HepG2 (cell line): ENCODE results near the gene PRKCSH. TPM values are rescaled to one million over a fixed set of nuclear protein-coding genes. Genes with fewer than 3 reads are reported as not detected.
"Not testable (repeated sequence)": the region's sequence is repeated elsewhere in the genome, so short reads cannot be mapped to it uniquely, and the experiment has no call there.

Experiments used
- ATAC-seq: fragments of 200-7000 bp; cut with Tn5 transposase; 3 replicates; pipeline ENCODE4 v1.9.1; 2020; ENCODE audit warnings: mild to moderate bottlenecking, moderate library complexity
- BruUV-seq: library from RNA; stranded (reverse); fragments of 400-500 nt; replicated peaks from 2 replicates; lab custom pipeline; 2021; lab: Mats Ljungman, UMichigan
- CTCF ChIA-PET: fragments of 300-600 bp; formaldehyde crosslinking; extraction: SDS; loops from one replicate; lab custom pipeline; 2021; ENCODE audit warnings: low total read pairs, inconsistent platforms, low intra/inter-chr PET ratio; lab: Yijun Ruan, JAX
- POLR2A ChIA-PET: fragments of 350-600 bp; sonication (Branson Sonifier 250); formaldehyde crosslinking; loops from one replicate; lab custom pipeline; 2020; ENCODE audit warnings: antibody characterized with exemption, inconsistent platforms; lab: Yijun Ruan, JAX
- DNase-seq: peaks from one replicate; pipeline ENCODE4 v3.0.0-alpha.2; 2015; ENCODE audit warnings: low spot score
- FAIRE-seq: peaks from 3 replicates; lab custom pipeline; 2011; peaks lifted over from hg19 to GRCh38; lab: Jason Lieb, UNC
- H2AFZ ChIP-seq: one replicate; pipeline ENCODE4 v1.6.1; 2011; ENCODE audit warnings: low read length, inconsistent platforms
- H3K27ac ChIP-seq: fragments of 300-600 bp; 3 replicates; pipeline ENCODE4 v1.8.0; 2011; ENCODE audit warnings: mixed run types, mild to moderate bottlenecking, mixed read lengths, low read length, inconsistent platforms; ENCODE audit not compliant: insufficient read depth; ENCODE audit errors: extremely low read length
- H3K27me3 ChIP-seq, 2 experiments: fragments of 200-600 bp in 1 of 2; 2 replicates in 1 of 2; 3 replicates in 1 of 2; pipeline versions ENCODE4 v1.6.0 to v1.8.0; 2011; ENCODE audit warnings: low read length in 2 of 2, mild to moderate bottlenecking in 2 of 2, moderate library complexity in 2 of 2, inconsistent platforms in 1 of 2; ENCODE audit not compliant: insufficient read depth in 2 of 2, control insufficient read depth in 1 of 2
- H3K36me3 ChIP-seq, 2 experiments: fragments of 200-600 bp in 1 of 2; replicated peaks in 1 of 2; 2 replicates in 1 of 2; 3 replicates in 1 of 2; pipeline versions ENCODE4 v1.5.1 to v1.8.0; 2011; ENCODE audit warnings: low read length in 2 of 2, inconsistent platforms in 1 of 2; ENCODE audit not compliant: insufficient read depth in 2 of 2, control insufficient read depth in 1 of 2
- H3K4me1 ChIP-seq: 2 replicates; pipeline ENCODE4 v1.5.1; 2012; ENCODE audit warnings: low read length, inconsistent platforms; ENCODE audit not compliant: insufficient read depth
- H3K4me2 ChIP-seq: 2 replicates; pipeline ENCODE4 v1.6.0; 2011; ENCODE audit warnings: low read depth, low read length, inconsistent platforms
- H3K4me3 ChIP-seq, 3 experiments: fragments of 200-600 bp in 1 of 3; sonication (generic), shearing (Covaris generic) in 1 of 3; replicated peaks in 1 of 3; 2 replicates each; pipeline ENCODE4 v1.5.1; 2011 to 2016; ENCODE audit warnings: low read length in 3 of 3, inconsistent platforms in 2 of 3, low read depth in 2 of 3, mild to moderate bottlenecking in 2 of 3, control low read depth in 1 of 3, mixed read lengths in 1 of 3; ENCODE audit not compliant: insufficient read depth in 1 of 3
- H3K79me2 ChIP-seq: one replicate; pipeline ENCODE4 v1.6.1; 2011; ENCODE audit warnings: low read length, inconsistent platforms; ENCODE audit not compliant: insufficient read depth
- H3K9ac ChIP-seq: 2 replicates; pipeline ENCODE4 v1.6.0; 2011; ENCODE audit warnings: mild to moderate bottlenecking, low read depth, low read length, inconsistent platforms; ENCODE audit not compliant: insufficient read depth
- H3K9me3 ChIP-seq: 2 replicates; pipeline ENCODE4 v1.5.1; 2012; ENCODE audit warnings: mild to moderate bottlenecking, low read length
- H4K20me1 ChIP-seq: 2 replicates; pipeline ENCODE4 v1.6.0; 2011; ENCODE audit warnings: inconsistent platforms, mild to moderate bottlenecking, low read length, moderate library complexity; ENCODE audit not compliant: insufficient read depth
- ARNT2 ChIP-seq: sonication (generic); formaldehyde crosslinking; IDR thresholded peaks from 2 replicates; pipeline ENCODE4 v1.8.0; 2022; ENCODE audit warnings: mild to moderate bottlenecking, low read depth, missing genetic modification reagents, moderate library complexity
- CAMTA2 ChIP-seq: sonication (generic); formaldehyde crosslinking; IDR thresholded peaks from 2 replicates; pipeline ENCODE4 v1.4.0; 2020; ENCODE audit warnings: mild to moderate bottlenecking, missing genetic modification reagents, borderline replicate concordance
- EED ChIP-seq: sonication (generic); formaldehyde crosslinking; IDR thresholded peaks from 2 replicates; pipeline ENCODE4 v1.5.0; 2020; ENCODE audit warnings: mild to moderate bottlenecking, missing genetic modification reagents
- NAIF1 ChIP-seq: sonication (generic); formaldehyde crosslinking; IDR thresholded peaks from 2 replicates; pipeline ENCODE4 v1.5.0; 2020; ENCODE audit warnings: mild to moderate bottlenecking, missing genetic modification reagents, borderline replicate concordance
- NR2F1 ChIP-seq, 2 experiments: fragments of 450-650 bp in 1 of 2; formaldehyde crosslinking in 1 of 2; IDR thresholded peaks; 2 replicates each; pipeline versions ENCODE4 v1.5.0 to v1.6.1; 2016 to 2020; ENCODE audit warnings: mild to moderate bottlenecking in 1 of 2, missing compliant biosample characterization in 1 of 2, missing genetic modification reagents in 1 of 2, moderate library complexity in 1 of 2
- RAD21 ChIP-seq: fragments of 450-650 bp; formaldehyde crosslinking; IDR thresholded peaks from 2 replicates; pipeline ENCODE4 v1.5.0; 2020; ENCODE audit warnings: mild to moderate bottlenecking
- ZBTB37 ChIP-seq: sonication (generic); formaldehyde crosslinking; IDR thresholded peaks from 2 replicates; pipeline ENCODE4 v1.4.0; 2020; ENCODE audit warnings: mild to moderate bottlenecking, missing genetic modification reagents
- ZNF121 ChIP-seq: sonication (generic); formaldehyde crosslinking; IDR thresholded peaks from 2 replicates; pipeline ENCODE4 v1.5.0; 2020; ENCODE audit warnings: mild to moderate bottlenecking, missing genetic modification reagents
- ZNF317 ChIP-seq: sonication (generic); formaldehyde crosslinking; IDR thresholded peaks from 2 replicates; pipeline ENCODE4 v1.5.0; 2020; ENCODE audit warnings: mild to moderate bottlenecking, missing genetic modification reagents
- ZNF367 ChIP-seq: sonication (generic); formaldehyde crosslinking; IDR thresholded peaks from 2 replicates; pipeline ENCODE4 v1.4.0; 2020; ENCODE audit warnings: missing genetic modification reagents, borderline replicate concordance
- ZNF546 ChIP-seq: sonication (generic); formaldehyde crosslinking; conservative IDR thresholded peaks from 2 replicates; pipeline ENCODE4 v1.8.1; 2023; ENCODE audit warnings: mild to moderate bottlenecking, missing genetic modification reagents
- ZNF7 ChIP-seq: IDR thresholded peaks from 2 replicates; pipeline ENCODE4 v1.6.1; 2016; ENCODE audit warnings: missing biosample characterization, missing genetic modification reagents
- ZNF770 ChIP-seq: sonication (generic); formaldehyde crosslinking; IDR thresholded peaks from 2 replicates; pipeline ENCODE4 v1.5.0; 2020; ENCODE audit warnings: mild to moderate bottlenecking, missing genetic modification reagents
- ZNF879 ChIP-seq: sonication (generic); formaldehyde crosslinking; IDR thresholded peaks from 2 replicates; pipeline ENCODE4 v1.8.1; 2023; ENCODE audit warnings: missing genetic modification reagents
- WGBS: methylation state at CpG from one replicate; pipeline ENCODE4 v1.1.6; 2017; ENCODE audit warnings: low lambda C conversion rate; 5-methylcytosine and 5-hydroxymethylcytosine counted together
- in situ Hi-C: cut with HindIII; loops from 2 replicates; pipeline ENCODE4 v1.10.0; 2017; ENCODE audit warnings: low pct_unique_long_range_greater_than_20kb; ENCODE audit not compliant: extremely low pct_ligation_motif_present
- intact Hi-C: fragments of 100-400 bp; cut with micrococcal nuclease; formaldehyde crosslinking; loops from one replicate; pipeline ENCODE4 v1.10.0; 2022; ENCODE audit not compliant: unreplicated experiment
- polyA plus RNA-seq, 8 experiments: library from polyadenylated mRNA; depleted of rRNA in 3 of 8; stranded (reverse) in 7 of 8; unstranded in 1 of 8; fragments of >200 nt; fragmentation: Illumina TruSeq in 4 of 8; extraction: Trizol in 4 of 8; gene quantifications; 2 replicates each; pipeline versions ENCODE4 v1.2.1 to v1.2.3, GENCODE V29; 2011 to 2016; ENCODE audit warnings: low read depth in 4 of 8, missing spikeins in 1 of 8, mixed read lengths in 1 of 8; ENCODE audit not compliant: insufficient read depth in 1 of 8
- total RNA-seq, 5 experiments: library from RNA; depleted of rRNA; stranded (reverse); fragments of >200 nt; fragmentation: Illumina TruSeq; extraction: Trizol; gene quantifications; 2 replicates each; pipeline ENCODE4 v1.2.3, GENCODE V29; 2016; ENCODE audit warnings: low read depth in 1 of 5

Gene PRKCSH
- total and polyA plus RNA-seq, 2 of the 13 experiments (the other 11 are each of a cell fraction or from before 2014, with no cell fraction given): 85.1 to 125 TPM

GRCh38 chr19:11433526-11433925 is 1.9 kb upstream of the PRKCSH start:
- intact Hi-C loops, H3K27ac ChIP-seq, H3K9me3 ChIP-seq, H4K20me1 ChIP-seq, CTCF ChIA-PET, H3K9ac ChIP-seq, H3K4me2 ChIP-seq, POLR2A ChIA-PET, in situ Hi-C loops, DNase-seq, H3K27me3 ChIP-seq, BruUV-seq, ATAC-seq, H3K4me3 ChIP-seq, H2AFZ ChIP-seq, FAIRE-seq: not testable (repeated sequence)
- Histone ChIP-seq H3K79me2 (peaks cover 15% of the 10 kb centered on the region), H3K36me3 (peaks cover 7 to 15% of the 10 kb centered on the region in 2 experiments), H3K4me1 (peaks cover 20% of the 10 kb centered on the region)
- 87% methylated on average over 3 of the region's 3 CpGs for WGBS
- TF ChIP-seq ZNF121 (CRISPR knock-in tag): 0 out of 2 replicates have a peak, but pooled peaks have one; percentile 16

GRCh38 chr19:11434703-11435056 is 755 bp upstream of the PRKCSH start:
- ChIA-PET POLR2A (interaction anchor here (1.0 to 2.5 kb wide), 13 partner anchors 8 to 141 kb away, joined by 3 to 40 read pairs (median 7); partner anchors contain the start of genes CCDC159, EPOR, RGL3 and SWSAP1), CTCF (interaction anchor here (1.6 kb wide), 1 partner anchor 53 kb away, joined by 9 read pairs; no protein-coding TSS in a partner anchor)
- Histone ChIP-seq H3K27me3 (no peaks in the 10 kb centered on the region), H3K9me3 (no peaks in the 10 kb centered on the region), H3K4me1 (peaks cover 20% of the 10 kb centered on the region), H3K4me3 (peak overlapping the region; percentile 45 to 88 (median 51)), H3K79me2 (peaks cover 15% of the 10 kb centered on the region), H3K27ac (peak overlapping the region; percentile 32), H2AFZ (no peak overlapping the region), H3K36me3 (peaks cover 7 to 18% of the 10 kb centered on the region in 2 experiments), H3K4me2 (peak overlapping the region; percentile 91), H4K20me1 (no peaks in the 10 kb centered on the region), H3K9ac (peak overlapping the region; percentile 50; the same call in 1 of the 2 replicates)
- BruUV-seq: no TSS peak
- in situ Hi-C loops: no loop called here
- intact Hi-C loops: loop anchor here (1.0 kb wide), 1 partner anchor 53 kb away; no protein-coding TSS in a partner anchor
- DNase-seq (no peak), ATAC-seq (peak; percentile 49), FAIRE-seq (no peak)
- WGBS: 0% methylated on average over 9 of the region's 9 CpGs
- TF ChIP-seq ZBTB37 (CRISPR knock-in tag) (no peak), ZNF317 (CRISPR knock-in tag) (no peak), ZNF879 (no peak), ZNF770 (CRISPR knock-in tag) (0 out of 2 replicates have a peak, but pooled peaks have one; percentile 2), RAD21 (CRISPR knock-in tag) (0 out of 2 replicates have a peak, but pooled peaks have one; percentile 7), ZNF546 (CRISPR knock-in tag) (0 out of 2 replicates have a peak, but pooled peaks have one; percentile 0), NR2F1 (CRISPR knock-in tag; IDR thresholded peaks at IDR 0.05) (0 out of 4 replicates have a peak, but pooled peaks of 1 of the 2 experiments have one; percentile 45), NAIF1 (CRISPR knock-in tag) (no peak), ZNF367 (CRISPR knock-in tag) (no peak), ZNF7 (CRISPR knock-in tag) (no peak), CAMTA2 (no peak), EED (CRISPR knock-in tag) (no peak), ARNT2 (no peak)
